Upper lobe of left lung (tissue), 6 donors: ENCODE data around the gene NDUFS5. TPM values are rescaled to one million over a fixed set of nuclear protein-coding genes. Genes with fewer than 3 reads are reported as not detected.
"Not testable (repeated sequence)": the region's sequence is repeated elsewhere in the genome, so short reads cannot be mapped to it uniquely, and the experiment has no call there.

Experiments
- ATAC-seq, 2 donors: fragments of 200-7000 bp; cut with Tn5 transposase; one replicate each; pipeline ENCODE4 v1.9.1; 2022; ENCODE audit warnings: mild to moderate bottlenecking in 2 of 2, moderate library complexity in 2 of 2; ENCODE audit not compliant: low FRiP score in 2 of 2
- DNase-seq, 2 donors: peaks; one replicate each; pipeline ENCODE4 v3.0.0-alpha.2; 2019 to 2020
- H3K27ac ChIP-seq, 4 donors: fragments of 200-600 bp; sonication (generic); one replicate each; pipeline ENCODE4 v1.5.1; 2016 to 2019
- H3K27me3 ChIP-seq, 4 donors: fragments of 200-600 bp; sonication (generic); one replicate each; pipeline ENCODE4 v1.5.1; 2017 to 2019
- H3K36me3 ChIP-seq, 4 donors: fragments of 200-600 bp; sonication (generic); one replicate each; pipeline ENCODE4 v1.5.1; 2016 to 2019
- H3K4me1 ChIP-seq, 4 donors: fragments of 200-600 bp; sonication (generic); one replicate each; pipeline ENCODE4 v1.5.1; 2018 to 2019
- H3K4me3 ChIP-seq, 4 donors: fragments of 200-600 bp; sonication (generic); one replicate each; pipeline ENCODE4 v1.5.1; 2017 to 2019; ENCODE audit warnings: mild to moderate bottlenecking in 2 of 4, moderate library complexity in 1 of 4
- H3K9me3 ChIP-seq, 4 donors: fragments of 200-600 bp; sonication (generic); one replicate each; pipeline ENCODE4 v1.5.1; 2018 to 2019
- CTCF ChIP-seq, 6 experiments: fragments of 450-650 bp in 4 of 6; fragments of 200-600 bp in 2 of 6; sonication (generic) in 2 of 6; IDR thresholded peaks; one replicate each; pipeline ENCODE4 v1.5.1; 2016 to 2019; ENCODE audit warnings: antibody characterized with exemption in 6 of 6
- EP300 ChIP-seq, 4 donors: sonication (generic); formaldehyde crosslinking; IDR thresholded peaks; one replicate each; pipeline ENCODE4 v1.5.1; 2017; ENCODE audit warnings: antibody characterized with exemption in 4 of 4, control low read depth in 2 of 4
- POLR2A ChIP-seq, 4 donors: fragments of 450-650 bp; IDR thresholded peaks; one replicate each; pipeline ENCODE4 v1.5.1; 2016 to 2017; ENCODE audit warnings: antibody characterized with exemption in 4 of 4, mild to moderate bottlenecking in 2 of 4
- POLR2AphosphoS5 ChIP-seq, 2 donors: sonication (generic); formaldehyde crosslinking; IDR thresholded peaks; one replicate each; pipeline ENCODE4 v1.5.1; 2017; ENCODE audit warnings: antibody characterized with exemption in 2 of 2
- WGBS, 2 donors: methylation state at CpG; one replicate each; pipeline ENCODE4 v1.1.5; 2017 to 2018; 5-methylcytosine and 5-hydroxymethylcytosine counted together
- total RNA-seq, 6 donors: library from RNA; depleted of rRNA in 4 of 6; stranded (reverse); fragments of >200 nt in 4 of 6; gene quantifications; one replicate each; pipeline versions ENCODE4 v1.1.0 to v1.2.1, GENCODE V29; 2016 to 2021
- donor health status: DM: no; HTN: no; CAD: no; lungs with moderate emphysema.
- donor health status: DM: no; HTN: yes; CAD: no; lungs with severe emphysema.

Gene NDUFS5
- total RNA-seq, 6 donors from 2014 or later, result 108 to 250 (median 166) TPM

GRCh38 chr1:39051956-39052355 is 25.8 kb downstream of the NDUFS5 start:
- H3K27ac ChIP-seq, result no peak overlapping the region
- ATAC-seq (no peak), DNase-seq (no peak)
- WGBS, 2 donors, result 91 to 96% methylated on average over 4 of the region's 4 CpGs
- H3K9me3 ChIP-seq, result no peaks in the 10 kb centered on the region
- no peaks in the 10 kb centered on the region for H3K27me3 ChIP-seq
- no peak for TF ChIP-seq EP300 (IDR thresholded peaks at IDR 0.05)
- TF ChIP-seq POLR2A (IDR thresholded peaks at IDR 0.05), result no peak
- TF ChIP-seq CTCF (IDR thresholded peaks at IDR 0.05), result no peak
- TF ChIP-seq POLR2AphosphoS5 (IDR thresholded peaks at IDR 0.05), result no peak
- H3K4me3 ChIP-seq, result no peak overlapping the region
- H3K4me1 ChIP-seq, result no peaks in the 10 kb centered on the region
- peaks cover 0 to 6% (median 0%) of the 10 kb centered on the region in 4 donors for H3K36me3 ChIP-seq

- 95% methylated on average over 8 of the region's 8 CpGs for WGBS, 2 donors
- H3K27me3 ChIP-seq, H3K9me3 ChIP-seq, DNase-seq, ATAC-seq, H3K4me1 ChIP-seq, H3K36me3 ChIP-seq, H3K4me3 ChIP-seq, H3K27ac ChIP-seq: not testable (repeated sequence)
These were observed 29.1 kb downstream of the NDUFS5 start for GRCh38 chr1:39055213-39055710.

GRCh38 chr1:39061516-39061915 is 35.4 kb downstream of the NDUFS5 start:
- WGBS, 2 donors, result 94 to 95% methylated on average over 7 of the region's 7 CpGs
- not testable (repeated sequence) for H3K27me3 ChIP-seq, H3K36me3 ChIP-seq, H3K27ac ChIP-seq, H3K9me3 ChIP-seq, H3K4me3 ChIP-seq, DNase-seq, H3K4me1 ChIP-seq, ATAC-seq

GRCh38 chr1:39061951-39062350 is 35.8 kb downstream of the NDUFS5 start:
- Histone ChIP-seq H3K27me3 (no peaks in the 10 kb centered on the region), H3K36me3 (no peaks in the 10 kb centered on the region), H3K4me1 (peaks cover 0 to 4% (median 0%) of the 10 kb centered on the region in 4 donors), H3K9me3 (no peaks in the 10 kb centered on the region), H3K4me3 (no peak overlapping the region), H3K27ac (no peak overlapping the region)
- DNase-seq (no peak), ATAC-seq (no peak)
- TF ChIP-seq CTCF (IDR thresholded peaks at IDR 0.05), result no peak
- no peak for TF ChIP-seq POLR2A (IDR thresholded peaks at IDR 0.05)
- TF ChIP-seq POLR2AphosphoS5 (IDR thresholded peaks at IDR 0.05), result no peak
- no peak for TF ChIP-seq EP300 (IDR thresholded peaks at IDR 0.05)
- 81 to 85% methylated on average over 4 of the region's 4 CpGs for WGBS, 2 donors

GRCh38 chr1:39063191-39063590 is 37.0 kb downstream of the NDUFS5 start:
- no peak for ATAC-seq
- no peaks in the 10 kb centered on the region for H3K27me3 ChIP-seq

More at GRCh38 chr1:39063191-39063590, 37.0 kb downstream of the NDUFS5 start:
- WGBS, 2 donors, result 76% methylated on average over 7 of the region's 7 CpGs
- Histone ChIP-seq H3K4me1 (peaks cover 0 to 4% (median 0%) of the 10 kb centered on the region in 4 donors), H3K36me3 (no peaks in the 10 kb centered on the region), H3K27ac (peak overlapping the region in 1 of 4 donors; percentile 32), H3K9me3 (no peaks in the 10 kb centered on the region), H3K4me3 (no peak overlapping the region)
- TF ChIP-seq EP300 (IDR thresholded peaks at IDR 0.05) (no peak), CTCF (IDR thresholded peaks at IDR 0.05) (no peak), POLR2AphosphoS5 (IDR thresholded peaks at IDR 0.05) (no peak), POLR2A (IDR thresholded peaks at IDR 0.05) (no peak)
- no peak for DNase-seq
